Erythroblast (primary cell): Measurements from ENCODE around the gene GPD1.

Experiments
- DNase-seq, 2 experiments: peaks; one replicate each; lab custom pipeline; 2025; lab: John Stamatoyannopoulos, UW
- GATA1 ChIP-seq: IDR thresholded peaks from 2 replicates; pipeline ENCODE4 v1.6.1; 2011; ENCODE audit warnings: low read depth, mild to moderate bottlenecking, control low read depth, low read length, moderate library complexity
- POLR2A ChIP-seq: IDR thresholded peaks from 2 replicates; pipeline ENCODE4 v1.6.1; 2011; ENCODE audit warnings: mild to moderate bottlenecking, low read length

Gene GPD1

GRCh38 chr12:50103767-50104321 is at the start of gene GPD1:
Gene GPD1 (plus strand): TSS chr12:50104008. CDS start chr12:50104051, 43 bp downstream.
- peak; percentile 62 to 74 for DNase-seq
- TF ChIP-seq GATA1, result no peak
- TF ChIP-seq POLR2A, result no peak

DNA sequence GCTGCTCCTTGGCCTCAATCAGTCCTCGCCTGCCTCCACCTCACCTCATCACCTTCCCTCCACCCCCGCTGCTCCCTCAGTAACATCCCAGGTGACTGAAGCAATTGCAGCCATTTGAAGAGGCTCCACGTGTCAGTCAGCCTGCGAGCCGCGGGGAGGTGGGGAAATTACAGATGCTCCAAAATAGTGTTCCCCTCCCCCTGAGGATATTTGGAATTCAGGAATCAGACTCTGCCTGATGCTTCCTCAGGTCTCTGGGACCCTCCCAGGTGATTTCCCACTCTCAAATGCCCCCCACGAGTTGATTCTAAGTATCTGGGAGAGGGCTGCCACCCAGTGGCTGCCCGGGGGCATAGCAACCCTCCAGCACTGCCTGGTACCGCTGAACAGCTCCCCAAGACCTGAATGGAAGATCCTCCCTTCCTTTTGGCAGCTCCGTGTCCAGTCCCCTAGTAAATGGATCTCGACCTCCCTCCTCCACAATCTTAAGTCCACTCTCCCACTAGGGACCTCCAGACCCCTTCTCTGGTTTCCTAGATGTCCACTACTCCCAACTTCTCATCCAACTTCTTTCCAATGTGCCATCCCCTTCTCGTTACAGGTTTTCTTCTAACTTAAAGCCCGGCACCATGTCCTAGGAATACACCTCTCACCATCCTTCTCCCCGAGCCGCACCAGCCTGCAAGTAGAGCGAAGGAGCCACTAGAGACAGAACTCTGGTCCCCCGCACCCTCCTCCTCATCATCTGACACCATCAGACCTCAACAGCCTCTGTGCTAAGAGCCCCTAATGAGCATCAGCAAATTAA is 47.8 kb upstream of the GPD1 start:
- no peak for TF ChIP-seq POLR2A
- DNase-seq, result peak; percentile 61 to 79

- DNase-seq, result no peak
- TF ChIP-seq GATA1 (no peak), POLR2A (no peak)
Measured at GRCh38 chr12:50056639-50056976, 47.2 kb upstream of the GPD1 start.

- peak; percentile 50 to 59 for DNase-seq
Measured at GRCh38 chr12:50057000-50057841, 46.6 kb upstream of the GPD1 start, which contains the start of gene ASIC1. Gene ASIC1 (plus strand): TSS chr12:50057596. CDS start chr12:50058767, 1,171 bp downstream.

DNA sequence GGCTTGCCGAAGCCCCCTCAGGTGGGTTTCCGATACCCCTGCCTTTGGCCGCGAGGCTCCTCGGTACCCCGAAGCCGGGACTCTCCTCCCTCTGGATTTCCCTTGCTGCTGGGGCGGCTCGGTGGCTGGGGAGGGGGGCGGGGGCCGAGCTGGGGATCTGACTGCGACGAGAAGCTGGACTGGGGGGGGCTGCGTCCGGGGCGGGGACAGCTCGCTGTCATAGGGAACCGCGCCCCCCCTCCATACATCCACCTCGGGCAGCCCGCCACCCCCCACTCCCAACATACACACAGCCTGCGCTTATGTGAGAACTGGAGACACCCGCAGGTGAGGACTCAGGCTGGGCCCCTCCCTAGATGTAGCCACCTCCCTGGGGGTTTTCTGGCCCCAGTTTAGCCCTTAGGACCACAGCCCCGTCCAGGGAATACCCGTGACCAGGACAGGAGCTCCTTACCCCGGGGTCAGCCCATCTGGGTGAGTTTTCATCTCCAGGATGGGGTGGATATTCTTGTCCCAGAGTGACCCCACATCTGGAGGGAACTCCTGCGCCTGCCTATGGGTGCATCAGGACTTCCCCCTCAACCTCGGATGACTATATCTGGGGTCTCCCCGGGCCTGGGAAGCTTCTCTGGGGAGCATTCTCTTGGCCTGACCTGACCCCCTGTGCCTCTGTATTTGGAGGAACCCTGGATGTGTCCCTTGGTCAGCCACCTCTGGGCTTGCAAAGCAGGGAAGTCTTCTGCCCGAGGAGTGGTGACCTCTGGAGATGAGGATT is 45.7 kb upstream of the GPD1 start:
- DNase-seq, result no peak

More at GRCh38 chr12:50057000-50057841, 46.6 kb upstream of the GPD1 start, which contains the start of gene ASIC1:
- TF ChIP-seq POLR2A (no peak), GATA1 (no peak)

DNA sequence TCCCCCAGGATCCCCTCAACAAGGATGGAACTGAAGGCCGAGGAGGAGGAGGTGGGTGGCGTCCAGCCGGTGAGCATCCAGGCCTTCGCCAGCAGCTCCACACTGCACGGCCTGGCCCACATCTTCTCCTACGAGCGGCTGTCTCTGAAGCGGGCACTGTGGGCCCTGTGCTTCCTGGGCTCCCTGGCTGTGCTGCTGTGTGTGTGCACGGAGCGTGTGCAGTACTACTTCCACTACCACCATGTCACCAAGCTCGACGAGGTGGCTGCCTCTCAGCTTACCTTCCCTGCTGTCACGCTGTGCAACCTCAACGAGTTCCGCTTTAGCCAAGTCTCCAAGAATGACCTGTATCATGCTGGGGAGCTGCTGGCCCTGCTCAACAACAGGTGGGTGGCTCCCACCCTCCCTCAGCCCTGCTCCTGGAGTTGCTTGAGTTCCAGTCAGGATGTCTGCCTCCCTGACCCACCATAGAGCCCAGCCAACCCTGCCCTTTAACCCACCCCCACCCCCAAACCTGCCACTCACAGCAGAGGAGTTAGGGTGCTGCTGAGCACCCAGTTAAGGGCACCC is 45.0 kb upstream of the GPD1 start:
- DNase-seq, result no peak

More for the DNA sequence above, 45.7 kb upstream of the GPD1 start:
- no peak for TF ChIP-seq GATA1
- no peak for TF ChIP-seq POLR2A

DNA sequence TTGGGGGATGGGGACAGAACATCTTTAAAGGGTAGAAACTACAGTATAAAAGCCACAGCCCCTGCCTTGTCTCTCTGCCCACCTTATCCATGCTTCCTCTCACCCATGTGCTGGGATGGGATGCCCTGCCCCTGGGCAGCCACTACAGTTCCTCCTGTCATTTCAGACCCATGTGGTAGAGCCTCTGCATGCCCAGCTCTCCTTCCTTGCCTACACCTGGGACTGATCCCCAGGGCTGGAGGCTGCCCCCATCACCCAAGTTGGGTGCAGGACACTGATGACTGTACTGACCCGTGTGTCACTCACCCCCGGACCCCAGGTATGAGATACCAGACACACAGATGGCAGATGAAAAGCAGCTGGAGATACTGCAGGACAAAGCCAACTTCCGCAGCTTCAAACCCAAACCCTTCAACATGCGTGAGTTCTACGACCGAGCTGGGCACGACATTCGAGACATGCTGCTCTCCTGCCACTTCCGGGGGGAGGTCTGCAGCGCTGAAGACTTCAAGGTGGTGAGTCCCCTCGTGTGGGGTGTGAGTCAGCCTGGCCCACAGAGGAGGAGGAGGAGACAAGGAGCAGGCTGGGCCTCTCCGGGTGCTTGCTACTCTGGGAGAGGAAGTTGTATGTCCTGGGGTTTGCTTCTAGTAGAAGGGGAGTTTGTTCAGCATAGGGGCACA is 44.2 kb upstream of the GPD1 start:
- TF ChIP-seq POLR2A, result no peak
- no peak for TF ChIP-seq GATA1
- DNase-seq, result no peak

More for the DNA sequence above, 45.0 kb upstream of the GPD1 start:
- TF ChIP-seq GATA1 (no peak), POLR2A (no peak)

DNA sequence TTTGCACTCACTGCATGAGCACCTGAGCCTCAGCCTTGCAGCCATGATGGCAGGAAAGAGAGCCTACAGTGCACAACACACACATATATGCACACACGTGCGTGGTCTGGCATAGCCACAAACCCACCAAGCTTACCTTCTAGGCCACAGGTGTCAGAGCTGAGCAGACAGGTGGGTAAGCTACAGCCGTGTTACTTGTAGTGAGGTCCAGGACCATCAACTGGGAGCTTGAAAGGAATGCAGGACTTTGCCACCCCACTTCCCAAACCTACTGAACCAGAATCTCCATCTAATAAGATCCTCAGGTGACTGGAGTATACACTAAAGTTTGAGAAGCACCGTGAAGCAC is 43.7 kb upstream of the GPD1 start:
- DNase-seq, result no peak
- TF ChIP-seq GATA1, result no peak

DNA sequence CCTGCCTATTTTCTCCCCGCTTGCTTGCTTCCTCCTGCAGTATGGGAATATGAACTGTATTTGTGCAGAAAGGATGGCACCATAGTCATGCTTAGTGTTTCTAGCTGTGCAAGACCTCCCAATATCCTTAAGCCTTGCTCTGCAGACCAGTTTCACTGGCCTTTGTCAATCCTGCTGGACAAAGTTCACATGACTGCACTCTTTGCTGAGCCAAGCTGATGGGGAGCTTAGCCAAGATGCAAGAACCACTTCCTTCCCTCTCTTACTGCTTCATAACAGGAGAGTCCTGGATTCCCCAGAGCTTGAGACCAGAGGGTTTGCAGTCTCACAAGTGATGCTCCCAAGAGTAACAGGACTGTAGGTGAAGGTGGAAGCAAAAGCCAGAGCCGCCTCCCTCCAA is 42.6 kb upstream of the GPD1 start:
- no peak for TF ChIP-seq GATA1
- no peak for TF ChIP-seq POLR2A
- no peak for DNase-seq

DNA sequence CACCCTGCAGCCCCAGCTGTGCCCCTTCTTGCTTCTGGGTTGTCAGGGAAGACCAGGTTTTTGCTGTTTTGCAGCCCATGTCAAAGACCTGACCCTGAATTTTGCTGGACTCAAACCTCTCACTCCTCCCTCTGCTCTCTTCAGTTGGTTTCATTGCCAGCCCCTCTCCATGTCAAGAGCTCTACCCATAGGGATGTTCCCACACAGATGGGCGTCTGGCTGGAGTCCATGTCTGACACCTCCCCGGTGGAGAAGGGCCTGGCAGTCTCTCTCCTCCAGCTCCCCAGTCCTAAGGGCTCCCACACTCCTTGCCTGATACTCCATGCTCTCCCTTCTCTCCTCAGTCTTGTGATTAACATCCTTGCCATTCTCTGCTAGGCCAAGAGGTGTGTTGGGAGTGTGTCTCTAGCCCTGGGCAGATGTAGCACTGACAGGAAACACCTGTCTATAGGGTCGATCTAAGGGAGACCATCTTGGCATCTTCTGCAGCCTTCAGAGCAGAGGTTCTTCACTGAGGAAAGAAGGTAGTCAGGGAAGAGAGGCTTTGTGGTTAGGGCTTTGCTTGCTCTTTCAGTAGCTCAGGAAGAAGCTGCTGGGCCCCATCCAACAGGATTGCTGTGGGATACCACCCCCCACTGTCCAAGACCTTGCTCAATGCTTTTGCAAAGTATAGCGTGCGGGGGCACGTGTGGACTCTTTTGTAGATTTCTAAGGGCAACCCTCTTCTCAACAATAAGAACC is 41.7 kb upstream of the GPD1 start:
- no peak for DNase-seq
- TF ChIP-seq POLR2A, result no peak
- TF ChIP-seq GATA1, result no peak

DNA sequence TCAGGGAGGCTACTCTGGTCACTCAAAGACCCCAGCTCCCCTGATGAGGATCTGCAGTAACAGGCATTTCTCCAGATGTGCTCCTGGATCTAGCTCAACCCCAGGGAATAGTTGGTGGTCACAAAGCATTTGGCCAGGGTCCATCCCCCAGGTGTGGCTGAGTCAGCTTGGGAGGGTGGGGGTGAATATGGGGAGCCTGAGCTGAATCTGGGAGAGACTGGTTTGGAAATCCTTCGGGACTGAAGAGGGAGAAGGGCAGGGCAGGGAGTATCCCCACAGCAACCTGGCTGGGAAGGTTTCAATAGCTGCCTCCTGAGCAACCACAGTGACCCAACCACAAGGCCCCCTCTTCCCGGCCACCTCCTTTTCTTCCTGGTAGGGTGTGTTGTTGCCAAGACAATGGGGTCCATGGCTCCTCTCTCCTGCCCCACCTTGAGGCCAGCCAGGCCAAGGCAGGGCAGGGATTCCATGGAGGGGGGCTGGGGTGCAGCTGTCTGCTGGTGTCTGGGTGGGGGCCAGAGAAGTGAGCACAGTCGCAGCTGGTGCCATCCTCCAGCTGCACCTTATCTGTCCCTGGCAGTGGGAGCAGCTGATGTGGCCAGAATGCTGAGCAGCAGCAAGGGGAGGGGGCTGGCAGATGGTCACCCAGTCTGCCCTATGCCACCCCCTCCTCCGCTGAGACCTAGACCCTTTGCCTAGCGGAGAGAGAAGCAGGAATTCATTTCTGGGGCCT is 40.9 kb upstream of the GPD1 start:
- DNase-seq, result peak in 1 of 2 experiments; percentile 25
- TF ChIP-seq GATA1 (no peak), POLR2A (no peak)

- TF ChIP-seq POLR2A (no peak), GATA1 (no peak)
- no peak for DNase-seq
Measured at GRCh38 chr12:50065726-50066310, 38.0 kb upstream of the GPD1 start.
